ENCODE results near the gene KLHL35. TPM values are rescaled to one million over a fixed set of nuclear protein-coding genes. Genes with fewer than 3 reads are reported as not detected.

Gene KLHL35
- total and polyA plus RNA-seq, 2 experiments from 2014 or later: 0.63 to 1.7 TPM

GRCh38 chr11:75428281-75428724, 4.7 kb downstream of the KLHL35 start:
- no peak for DNase-seq (ENCODE audit: low spot score)
- no peak overlapping the region for H3K4me3 ChIP-seq
- H3K9me2 ChIP-seq (replicated peaks; ENCODE audit: insufficient read depth): no peaks in the 10 kb centered on the region
- 82% methylated on average over 17 of the region's 32 CpGs for WGBS (ENCODE audit: low lambda C conversion rate, missing lambda C conversion rate)
- no peak overlapping the region for H2AFZ ChIP-seq
- H3K27me3 ChIP-seq: peaks cover 40% of the 10 kb centered on the region
- H3K79me2 ChIP-seq: no peaks in the 10 kb centered on the region
- no peak overlapping the region for H3K4me2 ChIP-seq
- peaks cover 3% of the 10 kb centered on the region for H3K4me1 ChIP-seq (ENCODE audit: insufficient read depth)
- H3K27ac ChIP-seq: no peak overlapping the region
- no peaks in the 10 kb centered on the region for H3K36me3 ChIP-seq (replicated peaks; ENCODE audit: insufficient read depth, low read depth)
- no peak for TF ChIP-seq EZH2 (IDR thresholded peaks at IDR 0.05; ENCODE audit: borderline replicate concordance)
- no peak for TF ChIP-seq EZH2phosphoT487 (IDR thresholded peaks at IDR 0.05; ENCODE audit: low read depth, severe bottlenecking, unreplicated experiment)
- no peak for TF ChIP-seq CTCF (IDR thresholded peaks at IDR 0.05; ENCODE audit: poor library complexity)
- H3K9me3 ChIP-seq (ENCODE audit: low read depth): peaks cover 5% of the 10 kb centered on the region
- H4K20me1 ChIP-seq (ENCODE audit: insufficient read depth, poor library complexity, severe bottlenecking): no peaks in the 10 kb centered on the region

- Histone ChIP-seq H3K9me2 (replicated peaks; ENCODE audit: insufficient read depth) (no peaks in the 10 kb centered on the region), H3K27me3 (peaks cover 28% of the 10 kb centered on the region), H3K4me2 (no peak overlapping the region), H3K4me1 (ENCODE audit: insufficient read depth) (peaks cover 12% of the 10 kb centered on the region), H4K20me1 (ENCODE audit: insufficient read depth, poor library complexity, severe bottlenecking) (no peaks in the 10 kb centered on the region), H2AFZ (no peak overlapping the region), H3K79me2 (no peaks in the 10 kb centered on the region), H3K36me3 (replicated peaks; ENCODE audit: insufficient read depth, low read depth) (no peaks in the 10 kb centered on the region), H3K9me3 (ENCODE audit: low read depth) (peaks cover 5% of the 10 kb centered on the region), H3K27ac (no peak overlapping the region), H3K4me3 (no peak overlapping the region)
- DNase-seq (ENCODE audit: low spot score): no peak
- no peak for TF ChIP-seq EZH2phosphoT487 (IDR thresholded peaks at IDR 0.05; ENCODE audit: low read depth, severe bottlenecking, unreplicated experiment)
- no peak for TF ChIP-seq CTCF (IDR thresholded peaks at IDR 0.05; ENCODE audit: poor library complexity)
- no peak for TF ChIP-seq EZH2 (IDR thresholded peaks at IDR 0.05; ENCODE audit: borderline replicate concordance)
These were observed 5.8 kb downstream of the KLHL35 start for GRCh38 chr11:75427181-75427580.

- H3K27ac ChIP-seq: no peak overlapping the region
- peaks cover 5% of the 10 kb centered on the region for H3K9me3 ChIP-seq (ENCODE audit: low read depth)
- H3K4me2 ChIP-seq: no peak overlapping the region
- TF ChIP-seq EZH2phosphoT487 (IDR thresholded peaks at IDR 0.05; ENCODE audit: low read depth, severe bottlenecking, unreplicated experiment) (no peak), EZH2 (IDR thresholded peaks at IDR 0.05; ENCODE audit: borderline replicate concordance) (no peak), CTCF (IDR thresholded peaks at IDR 0.05; ENCODE audit: poor library complexity) (no peak)
- peaks cover 16% of the 10 kb centered on the region for H3K4me1 ChIP-seq (ENCODE audit: insufficient read depth)
- WGBS (ENCODE audit: low lambda C conversion rate, missing lambda C conversion rate): 90% methylated on average over 5 of the region's 5 CpGs
- DNase-seq (ENCODE audit: low spot score): no peak
- H2AFZ ChIP-seq: no peak overlapping the region
- no peaks in the 10 kb centered on the region for H4K20me1 ChIP-seq (ENCODE audit: insufficient read depth, poor library complexity, severe bottlenecking)
- H3K4me3 ChIP-seq: no peak overlapping the region
- no peaks in the 10 kb centered on the region for H3K36me3 ChIP-seq (replicated peaks; ENCODE audit: insufficient read depth, low read depth)
- H3K9me2 ChIP-seq (replicated peaks; ENCODE audit: insufficient read depth): no peaks in the 10 kb centered on the region
- peaks cover 24% of the 10 kb centered on the region for H3K27me3 ChIP-seq
- no peaks in the 10 kb centered on the region for H3K79me2 ChIP-seq
These were observed 6.3 kb downstream of the KLHL35 start for GRCh38 chr11:75426720-75427086.

- H2AFZ ChIP-seq: no peak overlapping the region
- no peak overlapping the region for H3K4me3 ChIP-seq
- DNase-seq (ENCODE audit: low spot score): no peak
- H3K4me1 ChIP-seq (ENCODE audit: insufficient read depth): peaks cover 29% of the 10 kb centered on the region
- H3K27me3 ChIP-seq: peaks cover 11% of the 10 kb centered on the region
- H3K79me2 ChIP-seq: no peaks in the 10 kb centered on the region
- TF ChIP-seq EZH2phosphoT487 (IDR thresholded peaks at IDR 0.05; ENCODE audit: low read depth, severe bottlenecking, unreplicated experiment): no peak
- no peak for TF ChIP-seq EZH2 (IDR thresholded peaks at IDR 0.05; ENCODE audit: borderline replicate concordance)
- peak; percentile 11 for TF ChIP-seq CTCF (IDR thresholded peaks at IDR 0.05; ENCODE audit: poor library complexity)
- no peak overlapping the region for H3K4me2 ChIP-seq
- WGBS (ENCODE audit: low lambda C conversion rate, missing lambda C conversion rate): 61% methylated on average over 29 of the region's 29 CpGs
- H3K9me2 ChIP-seq (replicated peaks; ENCODE audit: insufficient read depth): no peaks in the 10 kb centered on the region
- peaks cover 5% of the 10 kb centered on the region for H3K9me3 ChIP-seq (ENCODE audit: low read depth)
- H3K27ac ChIP-seq: no peak overlapping the region
- H4K20me1 ChIP-seq (ENCODE audit: insufficient read depth, poor library complexity, severe bottlenecking): no peaks in the 10 kb centered on the region
- no peaks in the 10 kb centered on the region for H3K36me3 ChIP-seq (replicated peaks; ENCODE audit: insufficient read depth, low read depth)
These were observed 7.6 kb downstream of the KLHL35 start for GRCh38 chr11:75425422-75425821.
